Lower lobe of right lung (tissue), 2 donors: Measurements from ENCODE around the gene ABR. TPM values are rescaled to one million over a fixed set of nuclear protein-coding genes. Genes with fewer than 3 reads are reported as not detected.
A peak's percentile ranks its signal among the peaks of the same experiment; 100 is the strongest.
"Not testable (repeated sequence)": the region's sequence is repeated elsewhere in the genome, so short reads cannot be mapped to it uniquely, and the experiment has no call there.

Experiments used
- ATAC-seq, 2 donors: fragments of 200-7000 bp; cut with Tn5 transposase; one replicate each; pipeline ENCODE4 v1.9.1; 2020 to 2022; ENCODE audit warnings: mild to moderate bottlenecking in 2 of 2, moderate library complexity in 2 of 2
- DNase-seq: peaks from one replicate; pipeline ENCODE4 v3.0.0-alpha.2; 2020
- H3K27ac ChIP-seq: fragments of 200-600 bp; one replicate; pipeline ENCODE4 v1.8.0; 2022
- H3K27me3 ChIP-seq: fragments of 200-600 bp; one replicate; pipeline ENCODE4 v1.8.0; 2022; ENCODE audit warnings: low read depth
- H3K36me3 ChIP-seq: fragments of 200-600 bp; one replicate; pipeline ENCODE4 v1.8.0; 2022; ENCODE audit warnings: mild to moderate bottlenecking
- H3K4me1 ChIP-seq: fragments of 200-600 bp; one replicate; pipeline ENCODE4 v1.8.0; 2022
- H3K4me3 ChIP-seq: fragments of 200-600 bp; one replicate; pipeline ENCODE4 v1.8.0; 2022; ENCODE audit warnings: mild to moderate bottlenecking
- H3K9me3 ChIP-seq: fragments of 200-600 bp; one replicate; pipeline ENCODE4 v1.8.0; 2022
- intact Hi-C: fragments of 100-400 bp; cut with DNase I; formaldehyde crosslinking; loops from one replicate; pipeline ENCODE4 v1.11.0; 2022
- total RNA-seq: library from RNA; stranded (reverse); fragmentation: NEBNext Ultra II Directional; extraction: Animal tissue kit (Norgen Biotek cat#: 25700); gene quantifications from one replicate; pipeline ENCODE4 v1.2.1, GENCODE V29; 2021
- TF ChIP-seq, protein P1 (sequence below): fragments of 200-600 bp; IDR thresholded peaks from one replicate; pipeline ENCODE4 v1.8.0; 2022; ENCODE audit warnings: antibody characterized with exemption, mild to moderate bottlenecking
- donor health status: DM: no; HTN: yes; CAD: no; lungs with severe emphysema.

Gene ABR
- total RNA-seq, 1 donor from 2014 or later: 212 TPM

DNA sequence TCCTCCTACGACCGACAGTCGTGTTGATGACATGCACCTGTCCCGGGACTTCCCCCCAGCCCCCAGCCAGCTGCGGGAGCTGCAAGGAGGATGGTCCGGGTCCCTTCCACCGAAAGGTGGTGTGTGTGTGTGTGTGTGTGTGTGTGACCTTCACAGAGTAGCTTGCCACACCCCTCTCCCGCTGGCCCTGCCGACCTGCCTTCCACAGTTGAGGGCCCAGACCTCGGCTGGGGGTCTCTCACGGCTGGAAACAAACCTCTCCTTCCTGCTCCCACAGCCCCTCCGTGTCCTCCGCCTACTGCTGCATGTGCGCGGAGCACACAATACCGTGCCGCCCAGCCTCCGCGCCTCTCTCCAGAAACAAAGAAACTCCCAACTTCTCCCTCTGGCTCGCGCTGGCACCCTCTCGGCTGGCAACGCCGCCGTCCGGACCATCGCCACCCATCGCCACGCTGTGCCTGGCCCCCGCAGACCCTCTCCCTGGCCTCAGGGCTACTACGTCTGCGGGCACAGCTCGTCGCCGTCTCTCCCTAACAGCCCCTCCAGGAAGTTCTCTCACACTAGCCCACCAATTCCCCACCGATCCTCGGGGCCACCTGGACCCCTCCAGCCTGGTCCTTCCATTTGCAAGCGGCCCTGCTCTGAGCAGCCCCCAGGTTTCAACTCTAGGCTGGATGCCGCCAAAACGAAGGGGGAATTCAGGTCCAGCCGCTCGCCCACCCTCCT is 101.6 kb downstream of the ABR start:
- intact Hi-C loops: no loop called here
- Histone ChIP-seq H3K4me1 (peaks cover 35% of the 10 kb centered on the region), H3K27ac (no peak overlapping the region), H3K9me3 (no peaks in the 10 kb centered on the region), H3K27me3 (no peaks in the 10 kb centered on the region), H3K36me3 (peaks cover 82% of the 10 kb centered on the region), H3K4me3 (no peak overlapping the region)
- TF ChIP-seq, protein P1, sequence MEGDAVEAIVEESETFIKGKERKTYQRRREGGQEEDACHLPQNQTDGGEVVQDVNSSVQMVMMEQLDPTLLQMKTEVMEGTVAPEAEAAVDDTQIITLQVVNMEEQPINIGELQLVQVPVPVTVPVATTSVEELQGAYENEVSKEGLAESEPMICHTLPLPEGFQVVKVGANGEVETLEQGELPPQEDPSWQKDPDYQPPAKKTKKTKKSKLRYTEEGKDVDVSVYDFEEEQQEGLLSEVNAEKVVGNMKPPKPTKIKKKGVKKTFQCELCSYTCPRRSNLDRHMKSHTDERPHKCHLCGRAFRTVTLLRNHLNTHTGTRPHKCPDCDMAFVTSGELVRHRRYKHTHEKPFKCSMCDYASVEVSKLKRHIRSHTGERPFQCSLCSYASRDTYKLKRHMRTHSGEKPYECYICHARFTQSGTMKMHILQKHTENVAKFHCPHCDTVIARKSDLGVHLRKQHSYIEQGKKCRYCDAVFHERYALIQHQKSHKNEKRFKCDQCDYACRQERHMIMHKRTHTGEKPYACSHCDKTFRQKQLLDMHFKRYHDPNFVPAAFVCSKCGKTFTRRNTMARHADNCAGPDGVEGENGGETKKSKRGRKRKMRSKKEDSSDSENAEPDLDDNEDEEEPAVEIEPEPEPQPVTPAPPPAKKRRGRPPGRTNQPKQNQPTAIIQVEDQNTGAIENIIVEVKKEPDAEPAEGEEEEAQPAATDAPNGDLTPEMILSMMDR: no peak
- DNase-seq (peak; percentile 43), ATAC-seq (no peak)

DNA sequence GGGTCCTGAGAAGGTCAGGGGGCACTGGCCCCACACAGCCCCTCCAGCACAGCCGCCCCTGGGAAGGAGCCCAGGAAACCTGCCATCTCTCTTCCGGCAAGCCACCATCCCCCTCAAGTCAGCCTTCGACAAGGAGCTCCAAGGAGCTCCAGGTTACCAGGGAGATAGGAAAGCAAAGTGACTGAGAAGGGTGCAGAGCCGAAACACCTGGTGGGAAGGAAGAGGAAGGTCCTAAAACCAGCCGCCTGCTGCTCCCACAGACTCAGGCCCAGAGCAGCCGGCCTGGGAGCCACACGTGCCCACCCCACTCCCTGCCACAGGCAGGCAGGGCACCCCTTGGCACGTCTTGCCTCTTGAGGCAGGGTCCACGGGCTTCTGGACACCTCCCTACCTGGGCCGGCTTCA is 102.2 kb downstream of the ABR start:
- H3K9me3 ChIP-seq: no peaks in the 10 kb centered on the region
- H3K36me3 ChIP-seq: peaks cover 81% of the 10 kb centered on the region
- peaks cover 30% of the 10 kb centered on the region for H3K4me1 ChIP-seq
- H3K27me3 ChIP-seq: no peaks in the 10 kb centered on the region
- no peak overlapping the region for H3K27ac ChIP-seq
- intact Hi-C loops: no loop called here
- TF ChIP-seq, protein P1: no peak
- ATAC-seq (no peak), DNase-seq (no peak)
- no peak overlapping the region for H3K4me3 ChIP-seq

DNA sequence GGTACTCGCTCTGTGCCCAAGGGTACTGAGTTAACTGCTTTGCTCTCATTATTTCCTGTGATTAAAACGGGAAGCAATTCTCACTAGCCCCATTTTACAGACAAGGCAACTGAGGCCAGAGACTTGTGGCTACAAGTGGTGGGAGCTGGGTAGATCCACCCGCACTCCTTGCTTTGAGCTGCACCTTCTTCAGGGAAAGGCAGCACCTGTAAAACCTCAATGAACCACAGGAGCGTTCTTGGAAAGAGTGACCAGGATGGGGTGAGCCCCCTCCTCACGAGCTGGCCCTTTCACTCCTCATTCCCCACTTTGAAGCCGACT is 102.8 kb downstream of the ABR start:
- peaks cover 81% of the 10 kb centered on the region for H3K36me3 ChIP-seq
- intact Hi-C loops: no loop called here
- no peaks in the 10 kb centered on the region for H3K9me3 ChIP-seq
- no peak overlapping the region for H3K27ac ChIP-seq
- peaks cover 23% of the 10 kb centered on the region for H3K4me1 ChIP-seq
- DNase-seq (no peak), ATAC-seq (no peak)
- TF ChIP-seq, protein P1: no peak
- no peak overlapping the region for H3K4me3 ChIP-seq
- no peaks in the 10 kb centered on the region for H3K27me3 ChIP-seq

DNA sequence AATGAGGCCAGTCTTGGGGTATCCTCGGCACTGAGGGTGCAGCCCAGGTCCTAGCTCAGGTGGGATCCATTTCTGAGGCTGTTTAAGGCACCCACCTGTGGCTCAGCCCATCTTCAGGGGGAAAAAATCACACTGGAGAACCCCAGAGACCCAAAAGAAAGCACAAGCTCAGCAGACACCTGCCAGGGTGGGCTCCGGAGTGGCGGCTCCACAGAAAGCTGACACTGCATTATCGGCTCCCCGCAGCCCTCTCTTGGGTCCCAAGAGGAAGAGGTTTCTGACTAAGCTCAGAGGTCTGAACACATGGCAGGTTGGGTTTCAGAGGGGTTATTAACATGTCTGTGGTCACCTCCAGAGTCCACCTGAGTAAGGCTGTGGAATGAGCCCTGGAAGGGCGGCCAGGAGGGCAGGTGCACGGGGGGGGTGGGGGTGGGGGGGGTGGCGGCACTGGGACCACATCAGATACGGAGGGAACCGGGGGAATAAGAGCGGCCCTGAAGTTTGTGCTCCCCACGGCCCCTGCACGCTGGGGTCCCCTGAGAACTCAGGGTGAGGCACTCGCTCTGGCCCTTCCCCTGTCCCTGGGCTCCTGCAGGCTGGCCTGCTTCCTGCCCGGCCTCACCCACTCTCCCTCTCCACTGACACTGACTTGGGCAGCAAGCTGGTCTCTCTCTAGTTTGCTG is 103.3 kb downstream of the ABR start:
- Histone ChIP-seq H3K36me3 (peaks cover 81% of the 10 kb centered on the region), H3K4me1 (peaks cover 18% of the 10 kb centered on the region), H3K9me3 (no peaks in the 10 kb centered on the region), H3K4me3 (no peak overlapping the region), H3K27me3 (no peaks in the 10 kb centered on the region), H3K27ac (no peak overlapping the region)
- intact Hi-C loops: no loop called here
- DNase-seq: peak; percentile 34
- ATAC-seq: no peak
- TF ChIP-seq, protein P1: no peak

DNA sequence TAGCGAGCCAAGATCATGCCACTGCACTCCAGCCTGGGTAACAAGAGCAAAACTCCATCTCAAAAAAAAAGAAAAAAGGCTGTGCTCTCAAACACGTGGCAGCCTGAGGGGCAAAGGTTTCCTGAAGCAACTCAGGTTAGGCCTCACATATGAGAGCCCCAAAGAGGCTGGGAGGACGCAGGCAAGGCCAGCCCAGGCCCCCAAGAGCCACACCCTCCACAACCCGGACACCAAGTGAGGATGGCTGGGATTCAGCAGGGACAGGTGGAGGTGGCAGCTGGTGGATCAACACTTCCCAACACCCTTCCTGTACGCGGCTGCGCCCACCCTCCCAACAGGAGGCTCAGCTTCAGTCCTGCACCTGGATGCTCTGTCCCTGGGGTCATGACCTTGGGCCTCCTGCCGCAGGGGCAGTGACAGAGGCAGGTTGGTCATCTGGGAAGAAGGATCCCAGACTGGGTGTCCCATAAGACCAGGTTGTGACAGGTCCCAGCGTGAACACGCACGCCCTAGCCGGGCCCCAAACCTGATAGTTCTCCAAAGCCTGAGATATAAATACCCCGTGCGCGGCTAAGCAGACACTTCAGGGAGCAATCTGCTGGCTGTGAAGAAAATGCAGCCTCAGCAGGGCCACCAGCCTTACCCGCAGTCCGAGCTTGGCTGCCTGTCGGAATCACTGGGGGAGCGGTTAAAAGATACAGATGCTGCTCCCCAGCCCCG is 104.7 kb downstream of the ABR start:
- Histone ChIP-seq H3K4me3 (no peak overlapping the region), H3K27ac (no peak overlapping the region), H3K27me3 (no peaks in the 10 kb centered on the region), H3K36me3 (peaks cover 86% of the 10 kb centered on the region), H3K9me3 (no peaks in the 10 kb centered on the region), H3K4me1 (peaks cover 4% of the 10 kb centered on the region)
- DNase-seq: peak; percentile 32
- ATAC-seq: no peak
- intact Hi-C loops: no loop called here
- TF ChIP-seq, protein P1: no peak

DNA sequence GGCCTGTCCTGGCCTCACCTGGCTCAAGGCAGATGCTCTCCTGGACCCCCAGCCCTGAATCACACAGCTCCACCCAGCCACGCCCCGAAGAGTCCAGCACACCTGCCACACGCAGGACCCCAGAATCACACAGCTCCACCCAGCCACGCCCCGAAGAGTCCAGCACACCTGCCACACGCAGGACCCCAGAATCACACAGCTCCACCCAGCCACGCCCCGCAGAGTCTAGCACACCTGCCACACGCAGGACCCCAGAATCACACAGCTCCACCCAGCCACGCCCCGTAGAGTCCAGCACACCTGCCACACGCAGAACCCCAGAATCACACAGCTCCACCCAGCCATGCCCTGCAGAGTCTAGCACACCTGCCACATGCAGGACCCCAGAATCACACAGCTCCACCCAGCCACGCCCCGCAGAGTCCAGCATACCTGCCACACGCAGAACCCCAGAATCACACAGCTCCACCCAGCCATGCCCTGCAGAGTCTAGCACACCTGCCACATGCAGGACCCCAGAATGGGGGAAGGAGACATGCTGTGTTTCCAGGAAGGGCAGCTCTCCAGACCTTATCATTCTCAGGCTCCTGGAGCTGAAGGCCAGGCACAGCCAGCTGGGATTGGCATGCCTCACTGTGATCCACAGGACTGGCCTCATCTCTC is 105.7 kb downstream of the ABR start:
- ATAC-seq: not testable (repeated sequence)

More for the DNA sequence above, 105.7 kb downstream of the ABR start:
- peak; percentile 20 for DNase-seq
- H3K4me3 ChIP-seq, H3K4me1 ChIP-seq, H3K9me3 ChIP-seq, H3K27ac ChIP-seq, intact Hi-C loops, H3K27me3 ChIP-seq: not testable (repeated sequence)
- H3K36me3 ChIP-seq: peaks cover 86% of the 10 kb centered on the region
